ENCODE data around the gene UTP25.

GRCh38 chr1:209858561-209859103 is 30.9 kb downstream of the UTP25 start:
- TF ChIP-seq SUZ12 (IDR thresholded peaks at IDR 0.05; ENCODE audit: extremely low read depth, insufficient read depth, insufficient read length) (no peak), ZNF274 (IDR thresholded peaks at IDR 0.05; ENCODE audit: low read depth, low read length) (no peak), YY1 (IDR thresholded peaks at IDR 0.05; ENCODE audit: insufficient read depth, insufficient read length) (no peak)

Data from NT2/D1 (cell line).